Colonic mucosa (tissue), 4 donors: Measurements from ENCODE around the gene TTC9B. TPM values are rescaled to one million over a fixed set of nuclear protein-coding genes. Genes with fewer than 3 reads are reported as not detected.

ENCODE experiments used
- DNase-seq: peaks from one replicate; pipeline ENCODE4 v3.0.0-alpha.2; 2020
- H3K27ac ChIP-seq: fragments of 200-600 bp; one replicate; pipeline ENCODE4 v1.8.0; 2021
- H3K27me3 ChIP-seq: fragments of 200-600 bp; one replicate; pipeline ENCODE4 v1.8.0; 2021
- H3K36me3 ChIP-seq: fragments of 200-600 bp; one replicate; pipeline ENCODE4 v1.8.0; 2021
- H3K4me1 ChIP-seq: fragments of 200-600 bp; one replicate; pipeline ENCODE4 v1.8.0; 2021; ENCODE audit warnings: mild to moderate bottlenecking
- H3K4me3 ChIP-seq: fragments of 200-600 bp; one replicate; pipeline ENCODE4 v1.8.0; 2021
- H3K9ac ChIP-seq, 2 donors: one replicate each; pipeline ENCODE4 v1.7.0; 2013; ENCODE audit warnings: control low read depth in 2 of 2, low read depth in 2 of 2, low read length in 2 of 2
- H3K9me3 ChIP-seq: fragments of 200-600 bp; one replicate; pipeline ENCODE4 v1.8.0; 2021
- CTCF ChIP-seq: fragments of 200-600 bp; IDR thresholded peaks from one replicate; pipeline ENCODE4 v1.8.0; 2022; ENCODE audit warnings: antibody characterized with exemption, mild to moderate bottlenecking
- intact Hi-C: fragments of 100-400 bp; cut with DNase I; formaldehyde crosslinking; loops from one replicate; pipeline ENCODE4 v1.14.1; 2022
- total RNA-seq, 2 donors: library from RNA; stranded (reverse); fragmentation: NEBNext Ultra II Directional in 1 of 2; extraction: Animal tissue kit (Norgen Biotek cat#: 25700) in 1 of 2; gene quantifications; one replicate each; pipeline ENCODE4 v1.2.1, GENCODE V29; 2021
- donor health status: healthy.
- donor health status: DM: no; HTN: no; CAD: no.
- donor health status: DM: no; HTN: no; CAD: no.

The TTC9B gene
- total RNA-seq, 2 donors from 2014 or later = 0.30 to 0.69 TPM

GRCh38 chr19:40239415-40240226 lies 21.4 kb upstream of the TTC9B start:
- TF ChIP-seq CTCF = no peak

GRCh38 chr19:40238775-40239174 lies 20.6 kb upstream of the TTC9B start:
- H3K36me3 ChIP-seq = peaks cover 3% of the 10 kb centered on the region
- no peak for DNase-seq
- no peaks in the 10 kb centered on the region for H3K27me3 ChIP-seq
- H3K4me1 ChIP-seq = no peaks in the 10 kb centered on the region
- no peak overlapping the region for H3K9ac ChIP-seq
- intact Hi-C loops = no loop called here
- H3K4me3 ChIP-seq = no peak overlapping the region
- no peak for TF ChIP-seq CTCF
- H3K9me3 ChIP-seq = no peaks in the 10 kb centered on the region
- H3K27ac ChIP-seq = no peak overlapping the region

More at GRCh38 chr19:40239415-40240226, 21.4 kb upstream of the TTC9B start:
- intact Hi-C loops = no loop called here
- H3K9me3 ChIP-seq = no peaks in the 10 kb centered on the region
- no peak overlapping the region for H3K4me3 ChIP-seq
- no peaks in the 10 kb centered on the region for H3K27me3 ChIP-seq
- DNase-seq = no peak
- peaks cover 3% of the 10 kb centered on the region for H3K36me3 ChIP-seq
- H3K27ac ChIP-seq = no peak overlapping the region
- no peaks in the 10 kb centered on the region for H3K4me1 ChIP-seq
- no peak overlapping the region for H3K9ac ChIP-seq

GRCh38 chr19:40237791-40238190 lies 19.6 kb upstream of the TTC9B start:
- Histone ChIP-seq H3K27me3 (no peaks in the 10 kb centered on the region), H3K4me1 (no peaks in the 10 kb centered on the region), H3K9ac (no peak overlapping the region), H3K27ac (no peak overlapping the region), H3K4me3 (no peak overlapping the region), H3K36me3 (peaks cover 3% of the 10 kb centered on the region), H3K9me3 (no peaks in the 10 kb centered on the region)
- no peak for DNase-seq
- intact Hi-C loops = no loop called here
- TF ChIP-seq CTCF = no peak

DNA sequence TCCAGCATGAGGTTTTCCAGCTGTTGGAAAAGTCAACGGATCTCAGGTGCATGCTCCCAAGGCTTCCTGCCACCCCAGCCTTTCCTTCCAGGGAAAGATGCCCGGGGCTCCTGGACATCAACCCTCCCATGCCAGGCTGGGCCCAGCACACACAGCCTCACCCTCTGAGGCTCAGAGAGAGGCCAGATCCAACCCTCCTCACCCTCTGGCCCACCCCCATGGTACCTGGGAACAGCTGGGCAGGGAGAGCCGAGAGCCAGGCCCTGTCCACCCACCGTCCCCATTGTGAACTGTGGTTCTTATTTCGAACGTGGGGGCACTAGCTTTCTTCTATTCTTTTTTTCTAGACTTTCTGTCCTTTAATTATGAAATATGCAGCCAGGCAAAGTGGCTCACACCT lies 18.2 kb upstream of the TTC9B start:
- Histone ChIP-seq H3K9me3 (no peaks in the 10 kb centered on the region), H3K4me1 (no peaks in the 10 kb centered on the region), H3K9ac (no peak overlapping the region), H3K4me3 (no peak overlapping the region), H3K27ac (no peak overlapping the region), H3K27me3 (no peaks in the 10 kb centered on the region), H3K36me3 (peaks cover 3% of the 10 kb centered on the region)
- no peak for TF ChIP-seq CTCF
- intact Hi-C loops = no loop called here
- no peak for DNase-seq

DNA sequence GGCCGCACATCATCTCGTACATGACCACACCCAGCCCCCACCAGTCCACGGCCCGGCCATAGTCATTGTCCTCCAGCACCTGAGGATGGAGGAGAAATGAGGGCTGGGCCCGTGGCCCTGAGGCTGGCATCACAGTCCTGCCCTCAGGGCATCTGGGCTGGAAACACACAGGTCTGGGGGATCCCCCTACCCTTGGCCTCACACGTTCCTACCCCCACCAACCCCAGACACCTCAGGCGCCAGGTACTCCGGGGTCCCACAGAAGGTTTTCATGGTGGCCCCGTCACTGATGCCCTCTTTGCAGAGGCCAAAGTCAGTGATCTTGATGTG lies 17.8 kb upstream of the TTC9B start:
- Histone ChIP-seq H3K9ac (no peak overlapping the region), H3K27ac (no peak overlapping the region), H3K27me3 (no peaks in the 10 kb centered on the region), H3K4me1 (no peaks in the 10 kb centered on the region), H3K4me3 (no peak overlapping the region), H3K36me3 (peaks cover 3% of the 10 kb centered on the region), H3K9me3 (no peaks in the 10 kb centered on the region)
- TF ChIP-seq CTCF = no peak
- intact Hi-C loops = no loop called here
- no peak for DNase-seq
